Upper lobe of left lung (tissue), 4 donors: Measurements from ENCODE around the gene FAM47E.

Experiments used
- CTCF ChIP-seq, 6 experiments: fragments of 450-650 bp in 4 of 6; fragments of 200-600 bp in 2 of 6; sonication (generic) in 2 of 6; IDR thresholded peaks; one replicate each; pipeline ENCODE4 v1.5.1; 2016 to 2019; ENCODE audit warnings: antibody characterized with exemption in 6 of 6
- EP300 ChIP-seq, 4 donors: sonication (generic); formaldehyde crosslinking; IDR thresholded peaks; one replicate each; pipeline ENCODE4 v1.5.1; 2017; ENCODE audit warnings: antibody characterized with exemption in 4 of 4, control low read depth in 2 of 4
- POLR2A ChIP-seq, 4 donors: fragments of 450-650 bp; IDR thresholded peaks; one replicate each; pipeline ENCODE4 v1.5.1; 2016 to 2017; ENCODE audit warnings: antibody characterized with exemption in 4 of 4, mild to moderate bottlenecking in 2 of 4
- POLR2AphosphoS5 ChIP-seq, 2 donors: sonication (generic); formaldehyde crosslinking; IDR thresholded peaks; one replicate each; pipeline ENCODE4 v1.5.1; 2017; ENCODE audit warnings: antibody characterized with exemption in 2 of 2

- TF ChIP-seq POLR2A (IDR thresholded peaks at IDR 0.05) = no peak
- TF ChIP-seq CTCF (IDR thresholded peaks at IDR 0.05) = no peak
- no peak for TF ChIP-seq POLR2AphosphoS5 (IDR thresholded peaks at IDR 0.05)
- TF ChIP-seq EP300 (IDR thresholded peaks at IDR 0.05) = no peak
Measured at GRCh38 chr4:76252271-76252653, 741 bp downstream of the FAM47E start.
